ENCODE results near the gene IL18BP.

Gene IL18BP

GRCh38 chr11:72012897-72013721 is 14.4 kb downstream of the IL18BP start (continued):
- no peak for TF ChIP-seq ZBTB20 (tag by site-specific recombination; IDR thresholded peaks at IDR 0.05)
- TF ChIP-seq ZNF544 (tag by site-specific recombination; IDR thresholded peaks at IDR 0.05): no peak
- TF ChIP-seq ZNF391 (tag by site-specific recombination; IDR thresholded peaks at IDR 0.05; ENCODE audit: borderline replicate concordance, low read depth): no peak
- no peak for TF ChIP-seq SCRT1 (tag by site-specific recombination; IDR thresholded peaks at IDR 0.05; ENCODE audit: borderline replicate concordance)
- no peak for TF ChIP-seq ZBTB26 (tag by site-specific recombination; optimal IDR thresholded peaks at IDR 0.05)
- no peak for TF ChIP-seq OSR2 (tag by site-specific recombination; IDR thresholded peaks at IDR 0.05)

- Histone ChIP-seq H3K9me3 (ENCODE audit: control insufficient read depth, insufficient read depth, low read depth, low read length) (no peaks in the 10 kb centered on the region), H3K36me3 (ENCODE audit: control insufficient read depth in 2 of 2, insufficient read depth in 1 of 2, low read length in 2 of 2) (peaks cover 0 to 100% of the 10 kb centered on the region in 2 experiments; a peak in 1 of 3 replicates), H3K4me3 (ENCODE audit: low read depth, low read length) (no peak overlapping the region), H3K27ac (ENCODE audit: extremely low read depth, low read depth, low read length) (no peak overlapping the region), H3K4me1 (ENCODE audit: control insufficient read depth, insufficient read depth, low read length) (no peaks in the 10 kb centered on the region)
- POLR2A ChIA-PET: interaction anchor here (1.4 kb wide), 1 partner anchor 14 kb away, joined by 4 read pairs; no protein-coding TSS in a partner anchor
- TF ChIP-seq KLF7 (tag by site-specific recombination; IDR thresholded peaks at IDR 0.05; ENCODE audit: borderline replicate concordance) (no peak), ZNF600 (tag by site-specific recombination; IDR thresholded peaks at IDR 0.05) (peak; percentile 61; the same call in 1 of the 2 replicates), GFI1B (tag by site-specific recombination; IDR thresholded peaks at IDR 0.05) (no peak)
- CTCF ChIA-PET: interaction anchor here (1.1 to 4.5 kb wide), 2 partner anchors 11 to 13 kb away, joined by 3 to 37 read pairs; no protein-coding TSS in a partner anchor
These were observed 15.3 kb downstream of the IL18BP start for GRCh38 chr11:72013765-72014711.

GRCh38 chr11:72014761-72015320 is 16.1 kb downstream of the IL18BP start:
- POLR2A ChIA-PET: interaction anchor here (1.4 kb wide), 1 partner anchor 15 kb away, joined by 4 read pairs; no protein-coding TSS in a partner anchor
- CTCF ChIA-PET: interaction anchor here (0.9 to 4.5 kb wide), 6 partner anchors 10 to 130 kb away, joined by 3 to 37 read pairs (median 4); no protein-coding TSS in a partner anchor
- H3K27ac ChIP-seq (ENCODE audit: extremely low read depth, low read depth, low read length): no peak overlapping the region
- TF ChIP-seq REPIN1 (tag by site-specific recombination; IDR thresholded peaks at IDR 0.05; ENCODE audit: low read depth): no peak
- no peak for TF ChIP-seq ZBTB7A (tag by site-specific recombination; IDR thresholded peaks at IDR 0.05; ENCODE audit: low read depth)
- no peak for TF ChIP-seq SALL2 (tag by site-specific recombination; IDR thresholded peaks at IDR 0.05; ENCODE audit: borderline replicate concordance)
- no peak for TF ChIP-seq ZNF423 (tag by site-specific recombination; IDR thresholded peaks at IDR 0.05)
- no peak for TF ChIP-seq ZNF510 (tag by site-specific recombination; IDR thresholded peaks at IDR 0.05; ENCODE audit: insufficient replicate concordance)
- no peak for TF ChIP-seq SP2 (tag by site-specific recombination; IDR thresholded peaks at IDR 0.05)
- TF ChIP-seq ZNF311 (tag by site-specific recombination; IDR thresholded peaks at IDR 0.05; ENCODE audit: borderline replicate concordance): no peak
- no peak for TF ChIP-seq ZNF398 (tag by site-specific recombination; IDR thresholded peaks at IDR 0.05)
- TF ChIP-seq ZNF776 (tag by site-specific recombination; IDR thresholded peaks at IDR 0.05; ENCODE audit: borderline replicate concordance): no peak
- no peak for TF ChIP-seq ZNF621 (tag by site-specific recombination; IDR thresholded peaks at IDR 0.05)
- TF ChIP-seq ELK4 (IDR thresholded peaks at IDR 0.05; ENCODE audit: borderline replicate concordance, low read depth, low read length): no peak
- no peak for TF ChIP-seq ZNF274 (IDR thresholded peaks at IDR 0.05; ENCODE audit: low read length)
- TF ChIP-seq ZNF274 (tag by site-specific recombination; IDR thresholded peaks at IDR 0.05; ENCODE audit: borderline replicate concordance): no peak
- TF ChIP-seq ZNF658 (tag by site-specific recombination; IDR thresholded peaks at IDR 0.05): no peak
- TF ChIP-seq ZNF473 (tag by site-specific recombination; IDR thresholded peaks at IDR 0.05): no peak
- no peak for TF ChIP-seq ZBTB21 (tag by site-specific recombination; IDR thresholded peaks at IDR 0.05)

More at GRCh38 chr11:72014761-72015320, 16.1 kb downstream of the IL18BP start:
- Histone ChIP-seq H3K4me3 (ENCODE audit: low read depth, low read length) (no peak overlapping the region), H3K36me3 (ENCODE audit: control insufficient read depth in 2 of 2, insufficient read depth in 1 of 2, low read length in 2 of 2) (peaks cover 0 to 100% of the 10 kb centered on the region in 2 experiments; a peak in 1 of 3 replicates), H3K4me1 (ENCODE audit: control insufficient read depth, insufficient read depth, low read length) (no peaks in the 10 kb centered on the region), H3K9me3 (ENCODE audit: control insufficient read depth, insufficient read depth, low read depth, low read length) (no peaks in the 10 kb centered on the region)
